Panc1 (cell line): Measurements from ENCODE around the gene SGPP2.

Source experiments
- CTCF ChIP-seq: fragments of 450-650 bp; IDR thresholded peaks from 2 replicates; pipeline ENCODE4 v1.5.1; 2017; ENCODE audit warnings: mild to moderate bottlenecking
- POLR2AphosphoS5 ChIP-seq: IDR thresholded peaks from 2 replicates; pipeline ENCODE4 v1.6.1; 2012; ENCODE audit warnings: mild to moderate bottlenecking, low read depth, low read length, moderate library complexity
- REST ChIP-seq, 2 experiments: IDR thresholded peaks; 2 replicates each; pipeline ENCODE4 v1.6.1; 2011 to 2012; ENCODE audit warnings: low read depth in 2 of 2, control low read depth in 1 of 2, low read length in 1 of 2, mild to moderate bottlenecking in 1 of 2, moderate library complexity in 1 of 2; ENCODE audit not compliant: insufficient read depth in 1 of 2
- TCF7L2 ChIP-seq: IDR thresholded peaks from 2 replicates; pipeline ENCODE4 v1.6.1; 2011; ENCODE audit warnings: mild to moderate bottlenecking, low read depth, low read length, inconsistent platforms

GRCh38 chr2:222504719-222505118 is 80.4 kb downstream of the SGPP2 start:
- TF ChIP-seq CTCF (no peak), REST (IDR thresholded peaks at IDR 0.05; ENCODE audit: insufficient read depth in 1 of 2, low read depth in 2 of 2, low read length in 1 of 2) (no peak), POLR2AphosphoS5 (no peak), TCF7L2 (no peak)
